ENCODE measurements around the gene SUGT1. TPM values are rescaled to one million over a fixed set of nuclear protein-coding genes. Genes with fewer than 3 reads are reported as not detected.

SUGT1 gene
- total RNA-seq, 1 experiment from 2014 or later: 43.2 TPM

- CTCF ChIA-PET: no interaction called here
- no TSS peak for BruUV-seq (replicated peaks)
- Histone ChIP-seq H3K4me1 (ENCODE audit: control insufficient read depth, insufficient read depth, low read length) (no peaks in the 10 kb centered on the region), H3K36me3 (ENCODE audit: control insufficient read depth, insufficient read depth, low read length) (no peaks in the 10 kb centered on the region), H3K27ac (ENCODE audit: low read length) (no peak overlapping the region), H3K27me3 (ENCODE audit: control insufficient read depth, insufficient read depth, low read length) (no peaks in the 10 kb centered on the region), H3K9me3 (ENCODE audit: control insufficient read depth, insufficient read depth, low read depth, low read length) (no peaks in the 10 kb centered on the region), H3K4me3 (ENCODE audit: low read depth in 2 of 2, low read length in 2 of 2) (no peak overlapping the region)
- DNase-seq (ENCODE audit: low read depth, low spot score) (no peak), ATAC-seq (no peak)
- in situ Hi-C loops (cut with HindIII; ENCODE audit: low pct_unique_long_range_greater_than_20kb, low sequenced_read_pairs): no loop called here
- intact Hi-C loops (cut with micrococcal nuclease; ENCODE audit: unreplicated experiment): no loop called here
- TF ChIP-seq CTCF (IDR thresholded peaks at IDR 0.05) (no peak), TCF7L2 (IDR thresholded peaks at IDR 0.05; ENCODE audit: low read depth, low read length) (no peak), POLR2AphosphoS5 (IDR thresholded peaks at IDR 0.05; ENCODE audit: low read depth, low read length) (no peak), SIN3A (IDR thresholded peaks at IDR 0.05; ENCODE audit: borderline replicate concordance, insufficient read depth, low read depth, low read length) (no peak), REST (IDR thresholded peaks at IDR 0.05; ENCODE audit: insufficient read depth in 1 of 2, low read depth in 2 of 2, low read length in 1 of 2) (no peak)
- POLR2A ChIA-PET: no interaction called here
Measured at GRCh38 chr13:52737965-52738364, 85.3 kb downstream of the SUGT1 start.

- in situ Hi-C loops (cut with HindIII; ENCODE audit: low pct_unique_long_range_greater_than_20kb, low sequenced_read_pairs): no loop called here
- Histone ChIP-seq H3K4me3 (ENCODE audit: low read depth in 2 of 2, low read length in 2 of 2) (no peak overlapping the region), H3K27ac (ENCODE audit: low read length) (no peak overlapping the region), H3K27me3 (ENCODE audit: control insufficient read depth, insufficient read depth, low read length) (no peaks in the 10 kb centered on the region), H3K4me1 (ENCODE audit: control insufficient read depth, insufficient read depth, low read length) (no peaks in the 10 kb centered on the region), H3K36me3 (ENCODE audit: control insufficient read depth, insufficient read depth, low read length) (no peaks in the 10 kb centered on the region), H3K9me3 (ENCODE audit: control insufficient read depth, insufficient read depth, low read depth, low read length) (no peaks in the 10 kb centered on the region)
- BruUV-seq (replicated peaks): no TSS peak
- DNase-seq (ENCODE audit: low read depth, low spot score): no peak
- TF ChIP-seq SIN3A (IDR thresholded peaks at IDR 0.05; ENCODE audit: borderline replicate concordance, insufficient read depth, low read depth, low read length) (no peak), REST (IDR thresholded peaks at IDR 0.05; ENCODE audit: insufficient read depth in 1 of 2, low read depth in 2 of 2, low read length in 1 of 2) (no peak), TCF7L2 (IDR thresholded peaks at IDR 0.05; ENCODE audit: low read depth, low read length) (no peak), CTCF (IDR thresholded peaks at IDR 0.05) (no peak), POLR2AphosphoS5 (IDR thresholded peaks at IDR 0.05; ENCODE audit: low read depth, low read length) (no peak)
- intact Hi-C loops (cut with micrococcal nuclease; ENCODE audit: unreplicated experiment): no loop called here
- ChIA-PET POLR2A (no interaction called here), CTCF (no interaction called here)
- ATAC-seq: no peak
Measured at GRCh38 chr13:52738719-52739467, 86.3 kb downstream of the SUGT1 start.
